Activated naive CD8-positive, alpha-beta T cell treated with anti-CD3 and anti-CD28 coated beads, Interleukin-2, amount 10 ng/mL, durations not matched to agents 7 days and 5 days (primary cell): ENCODE data around the gene SPTY2D1. TPM values are rescaled to one million over a fixed set of nuclear protein-coding genes. Genes with fewer than 3 reads are reported as not detected.

Experiments used
- ATAC-seq: fragments of 150-1000 bp; cut with Tn5 transposase; one replicate; pipeline ENCODE4 v1.10.0; 2021; ENCODE audit warnings: low read depth, moderate library complexity
- POLR2A ChIA-PET: fragments of 350-600 bp; sonication (Branson Sonifier 250); formaldehyde crosslinking; loops from one replicate; lab custom pipeline; 2021; ENCODE audit warnings: antibody characterized with exemption; lab: Charles Lee
- DNase-seq: peaks from one replicate; pipeline ENCODE4 v3.0.0; 2021
- H3K27ac Mint-ChIP-seq: one replicate; pipeline ENCODE4 v1.8.0; 2022; ENCODE audit warnings: mild to moderate bottlenecking, mixed read lengths
- H3K27me3 Mint-ChIP-seq: one replicate; pipeline ENCODE4 v1.8.0; 2022; ENCODE audit warnings: mild to moderate bottlenecking, moderate library complexity, mixed read lengths
- H3K36me3 Mint-ChIP-seq: one replicate; pipeline ENCODE4 v1.8.0; 2021; ENCODE audit warnings: mild to moderate bottlenecking, mixed read lengths
- H3K4me1 Mint-ChIP-seq: one replicate; pipeline ENCODE4 v1.8.0; 2021; ENCODE audit warnings: mixed read lengths
- H3K4me3 Mint-ChIP-seq: one replicate; pipeline ENCODE4 v1.8.0; 2022; ENCODE audit warnings: mild to moderate bottlenecking, moderate library complexity, mixed read lengths
- H3K9me3 Mint-ChIP-seq: one replicate; pipeline ENCODE4 v1.8.0; 2021; ENCODE audit warnings: mixed read lengths
- total RNA-seq, 2 experiments: library from RNA; stranded (reverse); gene quantifications; one replicate each; pipeline ENCODE4 v1.2.3, GENCODE V29; 2021

SPTY2D1 gene
- total RNA-seq, 2 experiments from 2014 or later = 27.8 to 27.9 TPM

DNA sequence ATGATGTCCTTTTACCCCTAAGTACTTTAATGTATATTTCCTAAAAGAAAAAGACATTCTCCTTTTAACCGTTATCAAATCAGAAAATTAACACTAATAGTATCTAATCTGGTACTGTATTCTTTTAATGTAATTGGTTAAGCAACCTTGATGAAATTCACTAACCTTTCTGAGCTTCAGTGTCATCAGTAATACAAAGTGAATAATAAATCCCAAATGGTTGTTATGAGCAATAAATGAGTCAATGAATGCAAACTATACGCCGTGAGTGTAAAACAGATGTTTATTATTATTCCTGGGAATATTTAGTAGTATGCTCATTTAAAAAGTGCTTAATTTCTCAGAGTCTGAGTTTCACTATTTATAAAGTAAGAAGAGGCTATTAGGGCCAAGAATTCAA lies 67.1 kb downstream of the SPTY2D1 start:
- Mint-ChIP-seq H3K27me3 (no peaks in the 10 kb centered on the region), H3K36me3 (peaks cover 4% of the 10 kb centered on the region), H3K9me3 (no peaks in the 10 kb centered on the region), H3K27ac (no peak overlapping the region), H3K4me3 (no peak overlapping the region), H3K4me1 (peaks cover 2% of the 10 kb centered on the region)
- POLR2A ChIA-PET = no interaction called here
- ATAC-seq (no peak), DNase-seq (no peak)

DNA sequence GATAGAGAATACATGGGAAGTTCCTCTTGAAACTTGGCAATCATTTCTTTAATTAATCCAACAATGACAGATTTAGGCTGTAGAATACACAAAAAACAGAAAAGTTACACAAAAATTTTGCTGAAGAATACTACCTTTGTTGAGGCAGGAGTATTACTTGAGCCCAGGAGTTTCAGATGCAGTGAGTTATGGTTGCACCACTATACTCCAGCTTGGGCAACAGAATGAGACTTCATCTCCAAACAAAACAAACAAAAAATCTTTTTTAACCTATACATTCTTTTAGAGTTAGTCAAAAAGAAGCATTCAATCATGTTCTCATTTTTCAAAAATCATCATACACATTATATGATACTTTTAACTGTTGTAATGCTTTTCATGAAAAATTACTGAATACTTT lies 67.7 kb downstream of the SPTY2D1 start:
- H3K9me3 Mint-ChIP-seq = no peaks in the 10 kb centered on the region
- ATAC-seq = no peak
- peaks cover 6% of the 10 kb centered on the region for H3K36me3 Mint-ChIP-seq
- peaks cover 1% of the 10 kb centered on the region for H3K4me1 Mint-ChIP-seq
- POLR2A ChIA-PET = no interaction called here
- no peaks in the 10 kb centered on the region for H3K27me3 Mint-ChIP-seq
- H3K27ac Mint-ChIP-seq = no peak overlapping the region
- H3K4me3 Mint-ChIP-seq = no peak overlapping the region
- DNase-seq = no peak

DNA sequence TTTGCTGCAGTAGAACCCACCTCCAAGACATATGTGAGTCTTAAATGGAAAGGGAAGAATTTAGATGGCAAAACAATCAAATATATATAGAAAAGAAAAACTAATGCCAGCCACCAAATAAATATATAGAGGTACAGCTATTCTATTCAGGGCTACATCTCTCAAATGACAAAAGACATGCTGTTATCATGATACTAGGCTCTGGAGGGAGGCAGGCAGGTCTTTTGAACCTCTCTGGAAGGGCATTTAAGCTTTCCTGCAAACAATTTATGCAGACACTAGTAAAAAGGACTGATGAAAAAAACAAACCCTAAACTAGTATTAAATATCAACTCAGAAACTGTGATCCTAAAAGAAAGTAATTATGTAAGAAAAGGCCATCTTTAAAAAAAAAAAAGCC lies 70.0 kb downstream of the SPTY2D1 start:
- H3K27ac Mint-ChIP-seq = no peak overlapping the region
- POLR2A ChIA-PET = interaction anchor here (0.9 kb wide), 1 partner anchor 24 kb away, joined by 3 read pairs; no protein-coding TSS in a partner anchor

DNA sequence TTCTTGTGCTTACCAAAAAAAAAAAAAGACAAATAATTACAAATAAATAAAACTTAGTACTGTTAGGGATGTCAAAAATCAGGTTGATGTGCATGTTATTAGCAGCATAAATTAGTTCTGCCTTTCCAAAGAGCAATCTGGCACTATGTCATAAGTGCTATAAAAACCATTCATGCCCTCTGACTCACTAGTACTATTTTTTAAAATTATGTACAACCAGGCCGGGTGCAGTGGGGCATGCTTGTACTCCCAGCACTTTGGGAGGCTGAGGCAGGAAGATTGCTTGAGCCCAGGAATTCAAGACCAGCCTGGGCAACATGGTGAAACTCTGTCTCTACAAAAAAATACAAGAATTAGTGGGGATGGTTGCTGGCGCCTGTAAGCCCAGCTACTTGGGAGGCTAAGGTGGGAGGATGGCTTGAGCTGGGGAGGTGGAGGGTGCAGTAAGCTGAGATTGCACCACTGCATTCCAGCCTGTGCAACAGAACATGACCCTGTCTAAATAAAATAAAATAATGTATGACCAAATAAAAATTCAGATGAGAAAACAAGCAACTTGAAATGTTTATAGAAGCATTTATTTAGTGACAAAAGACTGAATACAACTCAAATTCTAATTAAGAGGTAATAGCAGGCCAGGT lies 70.9 kb downstream of the SPTY2D1 start:
- H3K4me1 Mint-ChIP-seq = no peaks in the 10 kb centered on the region
- H3K27ac Mint-ChIP-seq = no peak overlapping the region
- ATAC-seq (no peak), DNase-seq (no peak)
- no peaks in the 10 kb centered on the region for H3K27me3 Mint-ChIP-seq
- H3K4me3 Mint-ChIP-seq = no peak overlapping the region
- POLR2A ChIA-PET = no interaction called here
- H3K36me3 Mint-ChIP-seq = peaks cover 9% of the 10 kb centered on the region
- H3K9me3 Mint-ChIP-seq = no peaks in the 10 kb centered on the region

More for the DNA sequence above, 70.0 kb downstream of the SPTY2D1 start:
- no peak for DNase-seq
- Mint-ChIP-seq H3K4me1 (no peaks in the 10 kb centered on the region), H3K27me3 (no peaks in the 10 kb centered on the region), H3K4me3 (no peak overlapping the region), H3K36me3 (peaks cover 9% of the 10 kb centered on the region), H3K9me3 (no peaks in the 10 kb centered on the region)
- no peak for ATAC-seq

Other genes with a start within 250 kb of the SPTY2D1 start
- 100 to 1,000 TPM; 824 to 837 TPM for gene LDHA, start 239.8 kb downstream of the SPTY2D1 start, total RNA-seq
- not detected for gene LDHC, start 222.0 kb downstream of the SPTY2D1 start, total RNA-seq
- not detected for gene LDHAL6A, start 178.5 kb downstream of the SPTY2D1 start, total RNA-seq
- gene TSG101, start 107.4 kb downstream of the SPTY2D1 start, total RNA-seq = 10 to 100 TPM; 35.2 to 35.5 TPM
- gene UEVLD, start 45.6 kb downstream of the SPTY2D1 start, total RNA-seq = 10 to 100 TPM; 16.4 to 16.5 TPM
- 1 to 10 TPM; 1.4 to 2.2 TPM for gene MISFA, start 34.6 kb downstream of the SPTY2D1 start, total RNA-seq
- gene TMEM86A, start 64.4 kb upstream of the SPTY2D1 start, total RNA-seq = 1 to 10 TPM; 1.4 to 1.7 TPM
- 1 to 10 TPM; 2.5 TPM for gene IGSF22, start 91.8 kb upstream of the SPTY2D1 start, total RNA-seq
- gene PTPN5, start 157.5 kb upstream of the SPTY2D1 start, total RNA-seq = not detected